ENCODE data around the gene JPH3.

Gene JPH3

DNA sequence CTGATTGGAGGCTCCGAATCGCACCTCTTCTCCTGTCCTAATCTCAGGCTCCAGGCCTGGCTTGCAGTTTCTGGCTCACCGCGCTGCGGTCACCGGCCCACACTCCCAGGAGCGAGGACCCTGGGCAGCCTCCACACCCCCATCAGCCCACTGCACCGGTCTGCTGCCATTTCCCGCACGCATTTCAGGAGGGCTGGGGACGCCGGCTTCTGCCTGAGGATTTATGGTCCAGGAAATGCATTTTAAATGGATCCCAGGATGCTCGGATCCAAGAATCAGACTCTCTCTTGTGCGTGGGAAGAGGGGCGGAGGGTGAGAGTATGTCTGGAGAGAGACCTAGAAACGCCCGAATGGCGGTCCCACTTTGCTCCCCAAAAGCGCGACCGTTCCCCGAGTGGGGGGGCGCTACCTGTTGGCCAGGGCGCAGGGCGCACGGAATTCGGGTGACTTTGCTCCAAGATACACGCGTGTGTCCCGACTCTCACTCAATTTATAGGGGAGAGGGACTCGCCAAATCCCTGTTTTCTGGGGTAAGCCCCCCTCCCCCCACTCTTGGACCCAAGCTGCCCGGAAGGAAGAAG, 817 bp upstream of the JPH3 start:
- no peak for TF ChIP-seq CTCF (IDR thresholded peaks at IDR 0.05; ENCODE audit: low read depth, low read length, missing control alignments)
- no peak overlapping the region for H3K4me3 ChIP-seq (ENCODE audit: low read depth, low read length)
- DNase-seq (ENCODE audit: low read depth): no peak

- DNase-seq (ENCODE audit: low read depth): no peak
- no peak for TF ChIP-seq CTCF (IDR thresholded peaks at IDR 0.05; ENCODE audit: low read depth, low read length, missing control alignments)
- H3K4me3 ChIP-seq (ENCODE audit: low read depth, low read length): no peak overlapping the region
Observed at GRCh38 chr16:87602821-87603683, 744 bp downstream of the JPH3 start.

DNA sequence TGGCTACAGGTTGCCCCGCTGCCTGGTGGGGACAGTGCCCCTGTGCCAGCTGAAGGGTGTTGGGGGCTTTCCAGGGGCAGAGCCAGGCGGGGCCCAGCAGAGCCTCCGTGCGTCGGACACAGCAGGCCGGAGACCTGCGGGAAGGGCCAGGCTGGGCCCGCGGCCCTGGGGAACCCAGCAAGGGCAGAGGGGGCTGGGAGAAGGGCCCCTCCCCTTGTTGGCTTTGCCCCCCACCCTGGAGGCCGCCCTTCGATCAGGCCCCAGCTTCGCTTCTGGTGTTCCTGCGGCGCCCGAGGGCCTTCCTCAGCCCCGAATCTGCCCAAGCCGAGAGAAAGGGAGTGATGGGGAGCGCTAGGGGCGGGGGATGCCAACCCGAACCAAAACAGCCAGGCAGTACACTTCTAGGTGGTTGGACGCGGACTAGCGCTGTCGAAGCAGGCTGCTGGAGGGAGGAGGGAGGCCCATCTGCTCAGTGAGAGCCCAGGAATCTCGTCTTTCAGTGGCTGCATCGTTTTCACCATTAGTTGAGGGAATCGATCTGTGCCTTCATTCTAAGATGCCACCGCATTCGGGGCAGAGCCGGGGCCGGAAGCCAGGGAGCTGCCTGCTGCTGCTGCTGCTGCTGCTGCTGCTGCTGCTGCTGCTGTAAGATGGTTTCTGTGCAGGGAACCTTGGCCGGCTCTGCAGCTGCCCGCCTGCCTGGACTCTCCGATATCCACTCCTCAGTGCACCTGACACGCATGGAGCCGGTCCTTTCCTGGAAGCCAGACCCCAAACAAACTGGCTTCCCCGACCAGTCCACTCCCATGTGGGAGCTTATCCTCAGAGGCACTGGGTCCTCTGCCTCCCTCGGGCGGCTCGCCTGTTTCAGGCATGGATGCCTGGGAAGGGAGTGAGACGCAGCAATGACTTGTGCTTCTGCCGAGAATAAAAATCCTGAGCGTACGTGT, 1.7 kb downstream of the JPH3 start:
- no peak for DNase-seq (ENCODE audit: low read depth)
- no peak for TF ChIP-seq CTCF (IDR thresholded peaks at IDR 0.05; ENCODE audit: low read depth, low read length, missing control alignments)
- no peak overlapping the region for H3K4me3 ChIP-seq (ENCODE audit: low read depth, low read length)

- DNase-seq (ENCODE audit: low read depth): no peak
- TF ChIP-seq CTCF (IDR thresholded peaks at IDR 0.05; ENCODE audit: low read depth, low read length, missing control alignments): no peak
- H3K4me3 ChIP-seq (ENCODE audit: low read depth, low read length): no peak overlapping the region
Observed at GRCh38 chr16:87604634-87605111, 2.4 kb downstream of the JPH3 start.

DNA sequence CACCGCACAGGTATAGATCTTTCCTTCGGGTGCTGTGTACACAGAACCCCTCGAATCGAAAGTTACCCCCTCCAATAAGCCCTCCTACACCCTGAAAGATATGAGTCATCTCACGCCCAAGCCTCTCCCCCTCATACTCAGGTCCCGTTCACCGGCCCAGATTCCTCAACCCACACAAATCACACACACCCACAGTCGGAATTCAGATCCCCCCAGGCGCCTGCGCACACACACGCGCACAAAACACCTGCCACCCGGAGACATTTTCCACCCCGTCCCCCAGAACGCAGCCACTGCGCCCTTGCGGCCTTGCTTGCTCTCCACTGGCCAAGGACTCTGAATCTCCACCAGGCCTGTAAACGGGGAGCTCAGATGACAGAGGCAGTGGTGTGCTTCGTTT, 4.9 kb downstream of the JPH3 start:
- no peak overlapping the region for H3K4me3 ChIP-seq (ENCODE audit: low read depth, low read length)
- no peak for DNase-seq (ENCODE audit: low read depth)
- no peak for TF ChIP-seq CTCF (IDR thresholded peaks at IDR 0.05; ENCODE audit: low read depth, low read length, missing control alignments)

DNA sequence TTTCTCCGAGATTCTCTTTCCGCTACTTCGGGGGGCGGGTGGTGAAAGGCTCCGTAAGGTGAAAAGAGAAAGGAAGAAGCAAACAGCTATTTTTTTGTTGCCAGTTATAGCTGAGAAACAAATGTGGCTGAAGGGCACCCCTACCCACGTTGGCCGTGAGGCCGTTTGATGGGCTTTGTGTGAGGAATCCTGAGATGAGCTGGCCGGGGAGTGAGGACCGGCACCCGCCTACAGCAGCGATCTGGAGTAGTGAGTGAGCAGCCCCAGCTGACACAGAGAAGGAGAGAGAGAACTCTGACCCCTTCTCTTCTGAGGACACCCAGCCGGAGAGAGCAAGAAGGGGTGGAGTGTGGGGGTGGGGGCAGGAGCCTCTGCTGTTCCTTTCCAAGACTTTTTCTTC, 5.6 kb downstream of the JPH3 start:
- no peak overlapping the region for H3K4me3 ChIP-seq (ENCODE audit: low read depth, low read length)
- no peak for TF ChIP-seq CTCF (IDR thresholded peaks at IDR 0.05; ENCODE audit: low read depth, low read length, missing control alignments)
- no peak for DNase-seq (ENCODE audit: low read depth)
